ENCODE data around the gene LILRB1. TPM values are rescaled to one million over a fixed set of nuclear protein-coding genes. Genes with fewer than 3 reads are reported as not detected.

The LILRB1 gene
- total RNA-seq, 1 donor from 2014 or later: not detected

GRCh38 chr19:54646331-54646841 is 16.1 kb downstream of the LILRB1 start:
- TF ChIP-seq, protein P1, sequence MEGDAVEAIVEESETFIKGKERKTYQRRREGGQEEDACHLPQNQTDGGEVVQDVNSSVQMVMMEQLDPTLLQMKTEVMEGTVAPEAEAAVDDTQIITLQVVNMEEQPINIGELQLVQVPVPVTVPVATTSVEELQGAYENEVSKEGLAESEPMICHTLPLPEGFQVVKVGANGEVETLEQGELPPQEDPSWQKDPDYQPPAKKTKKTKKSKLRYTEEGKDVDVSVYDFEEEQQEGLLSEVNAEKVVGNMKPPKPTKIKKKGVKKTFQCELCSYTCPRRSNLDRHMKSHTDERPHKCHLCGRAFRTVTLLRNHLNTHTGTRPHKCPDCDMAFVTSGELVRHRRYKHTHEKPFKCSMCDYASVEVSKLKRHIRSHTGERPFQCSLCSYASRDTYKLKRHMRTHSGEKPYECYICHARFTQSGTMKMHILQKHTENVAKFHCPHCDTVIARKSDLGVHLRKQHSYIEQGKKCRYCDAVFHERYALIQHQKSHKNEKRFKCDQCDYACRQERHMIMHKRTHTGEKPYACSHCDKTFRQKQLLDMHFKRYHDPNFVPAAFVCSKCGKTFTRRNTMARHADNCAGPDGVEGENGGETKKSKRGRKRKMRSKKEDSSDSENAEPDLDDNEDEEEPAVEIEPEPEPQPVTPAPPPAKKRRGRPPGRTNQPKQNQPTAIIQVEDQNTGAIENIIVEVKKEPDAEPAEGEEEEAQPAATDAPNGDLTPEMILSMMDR (conservative IDR thresholded peaks at IDR 0.05; ENCODE audit: low read depth, low read length): no peak
- no peak overlapping the region for H3K4me3 ChIP-seq (ENCODE audit: low read depth, low read length)
- DNase-seq (ENCODE audit: low read depth): no peak

DNA sequence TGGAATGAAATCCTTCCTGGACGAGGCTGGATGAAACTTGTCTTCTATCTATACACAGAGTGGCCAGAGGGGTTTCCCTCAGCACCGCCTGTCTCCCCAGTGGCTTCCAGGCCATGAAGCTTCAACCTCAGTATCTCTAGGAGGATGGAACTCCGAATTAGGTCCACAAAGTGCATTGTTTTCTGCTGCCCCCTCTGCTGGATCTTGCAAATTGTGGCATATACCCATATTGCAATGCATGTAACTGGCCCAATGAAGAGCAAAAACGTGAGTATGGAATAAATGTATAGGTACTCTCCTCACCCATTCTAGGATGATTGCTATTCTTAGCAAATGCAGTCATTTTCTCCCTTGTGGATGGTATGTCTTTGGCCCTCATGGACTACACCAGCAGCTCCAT is 17.8 kb downstream of the LILRB1 start:
- no peak for DNase-seq (ENCODE audit: low read depth)
- no peak overlapping the region for H3K4me3 ChIP-seq (ENCODE audit: low read depth, low read length)
- TF ChIP-seq, protein P1 (conservative IDR thresholded peaks at IDR 0.05; ENCODE audit: low read depth, low read length): no peak

- DNase-seq (ENCODE audit: low read depth): no peak
- no peak overlapping the region for H3K4me3 ChIP-seq (ENCODE audit: low read depth, low read length)
- TF ChIP-seq, protein P1 (conservative IDR thresholded peaks at IDR 0.05; ENCODE audit: low read depth, low read length): no peak
Observed at GRCh38 chr19:54650108-54650655, 19.9 kb downstream of the LILRB1 start.

DNA sequence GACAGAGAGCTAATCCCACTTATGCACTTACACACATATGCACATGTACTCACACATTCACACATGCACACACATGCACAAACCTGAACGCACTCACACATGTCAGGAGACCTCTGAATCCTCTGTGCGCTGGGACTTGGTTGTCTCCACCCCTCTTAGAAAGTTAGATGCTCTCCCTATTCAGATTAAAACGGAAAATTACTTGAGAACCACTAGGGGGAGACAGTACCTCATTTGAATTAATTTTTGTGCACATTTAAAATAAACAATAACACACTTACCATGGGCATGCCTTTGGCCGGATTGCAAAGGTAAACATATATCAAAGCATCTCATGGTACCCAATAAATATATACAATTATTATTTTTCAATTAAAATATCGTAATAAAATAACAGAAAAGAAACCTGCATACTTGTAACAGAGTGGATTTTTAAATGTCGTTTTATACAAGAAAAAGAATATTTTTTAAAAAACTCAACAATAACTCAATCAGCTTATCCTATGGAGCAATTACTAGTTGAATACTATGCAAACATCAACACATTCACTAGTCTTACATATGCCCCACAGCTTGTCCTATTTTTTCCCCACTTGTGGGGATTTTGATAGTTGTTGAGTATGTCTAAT is 23.0 kb downstream of the LILRB1 start:
- no peak for DNase-seq (ENCODE audit: low read depth)
- no peak overlapping the region for H3K4me3 ChIP-seq (ENCODE audit: low read depth, low read length)
- TF ChIP-seq, protein P1 (conservative IDR thresholded peaks at IDR 0.05; ENCODE audit: low read depth, low read length): peak; percentile 49

GRCh38 chr19:54654447-54655321 is 24.4 kb downstream of the LILRB1 start:
- TF ChIP-seq, protein P1 (conservative IDR thresholded peaks at IDR 0.05; ENCODE audit: low read depth, low read length): no peak
- no peak for DNase-seq (ENCODE audit: low read depth)
- no peak overlapping the region for H3K4me3 ChIP-seq (ENCODE audit: low read depth, low read length)

DNA sequence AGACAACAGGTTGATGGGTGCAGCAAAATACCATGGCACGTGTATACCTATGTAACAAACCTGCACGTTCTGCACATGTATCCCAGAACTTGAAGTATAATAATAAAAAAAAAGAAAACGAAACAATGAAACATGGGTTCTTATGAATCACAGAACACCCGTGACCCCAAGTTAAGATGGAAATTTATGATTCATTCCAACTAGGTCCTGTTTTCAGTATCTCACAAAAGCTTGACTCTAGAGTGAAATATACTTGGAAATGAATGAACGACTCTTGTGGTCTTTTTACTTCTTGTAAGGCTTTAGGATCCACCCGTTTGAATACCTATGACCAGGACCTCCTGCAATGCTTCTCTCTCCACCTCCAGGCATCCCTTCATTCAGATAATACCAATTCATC is 29.0 kb downstream of the LILRB1 start:
- DNase-seq (ENCODE audit: low read depth): no peak
- H3K4me3 ChIP-seq (ENCODE audit: low read depth, low read length): no peak overlapping the region
- TF ChIP-seq, protein P1 (conservative IDR thresholded peaks at IDR 0.05; ENCODE audit: low read depth, low read length): no peak
